Stimulated activated CD8-positive, alpha-beta memory T cell treated with anti-CD3 and anti-CD28 coated beads, Interleukin-12 subunit alpha, Interleukin-12 subunit beta, amount 100 ng/mL, for 4 hours (primary cell): ENCODE results near the gene CYB5R3.

Experiments used
- DNase-seq: peaks from one replicate; pipeline ENCODE4 v3.0.0-alpha.2; 2020; ENCODE audit warnings: low read depth

The CYB5R3 gene

GRCh38 chr22:42649246-42650099 lies at the start of gene CYB5R3:
Gene CYB5R3 (minus strand): TSS chr22:42649392. CDS start chr22:42649315, 77 bp downstream.
- DNase-seq, result peak; percentile 67

DNA sequence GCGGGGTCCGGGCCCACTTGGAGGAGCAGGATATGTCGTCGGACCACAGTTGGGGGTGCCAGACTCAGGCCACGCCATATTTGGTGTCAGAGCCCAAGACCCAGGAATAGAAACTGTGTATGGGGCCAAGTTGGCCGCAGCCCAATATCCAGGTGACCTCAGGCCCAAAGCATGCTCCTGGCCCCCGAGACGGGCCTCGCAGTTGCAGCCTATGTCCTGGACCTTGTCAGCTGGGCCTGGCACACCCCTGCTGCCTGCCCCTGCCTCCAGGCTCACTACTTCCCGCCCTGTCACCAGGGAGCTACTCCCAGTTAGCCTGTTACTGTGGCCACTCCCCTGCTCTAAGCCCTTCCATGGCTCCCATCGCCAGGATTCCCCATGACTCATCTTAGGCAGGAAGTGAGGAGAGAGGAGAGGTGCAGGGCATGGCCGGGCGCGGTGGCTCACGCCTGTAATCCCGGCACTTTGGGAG lies 48.4 kb upstream of the CYB5R3 start:
- no peak for DNase-seq

GRCh38 chr22:42696331-42696967 lies 47.3 kb upstream of the CYB5R3 start:
- DNase-seq, result no peak

GRCh38 chr22:42695294-42695693 lies 46.1 kb upstream of the CYB5R3 start:
- no peak for DNase-seq

- no peak for DNase-seq
Observed at GRCh38 chr22:42693763-42694683, 44.8 kb upstream of the CYB5R3 start.

GRCh38 chr22:42693055-42693762 lies 44.0 kb upstream of the CYB5R3 start:
- no peak for DNase-seq

DNA sequence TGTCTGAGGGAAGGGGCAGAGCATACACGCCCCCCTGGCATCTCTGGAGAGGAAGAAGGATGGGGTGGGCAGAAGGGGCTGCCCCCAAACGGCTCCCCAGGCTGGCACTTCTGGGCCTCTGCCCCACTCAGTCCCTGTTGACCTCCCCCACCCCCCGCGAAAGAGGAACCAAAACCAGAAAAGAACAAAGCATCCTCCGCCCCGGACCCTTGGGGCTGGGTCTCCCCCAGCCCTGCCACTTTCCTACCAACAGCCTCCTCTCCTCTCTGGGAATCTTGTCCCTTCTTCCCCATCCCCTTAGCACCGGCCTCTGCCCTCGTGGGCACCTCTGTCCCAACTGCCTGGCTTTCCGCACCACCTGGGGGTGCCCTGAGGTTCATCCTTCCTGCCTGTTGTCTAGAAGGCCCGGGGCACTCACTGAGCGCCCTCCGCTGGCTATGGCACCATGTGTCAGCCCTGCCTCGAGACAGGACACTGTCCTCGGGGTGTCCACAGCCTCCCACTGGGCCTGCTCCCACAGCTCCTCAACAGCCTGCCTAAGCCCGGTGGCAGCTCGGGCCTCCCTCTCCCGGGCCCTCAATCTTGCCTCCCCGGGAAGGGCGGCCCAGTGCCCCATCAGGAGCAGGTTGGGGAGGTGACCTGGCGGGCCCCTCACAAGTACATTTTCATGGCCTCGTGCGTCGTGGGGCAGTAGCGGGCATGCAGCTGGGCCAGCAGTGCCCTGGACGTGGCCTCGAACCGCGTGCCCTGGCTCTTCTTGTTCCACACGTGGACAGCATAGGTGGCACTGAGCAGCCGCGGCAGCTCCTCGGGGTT lies 43.3 kb upstream of the CYB5R3 start:
- no peak for DNase-seq

DNA sequence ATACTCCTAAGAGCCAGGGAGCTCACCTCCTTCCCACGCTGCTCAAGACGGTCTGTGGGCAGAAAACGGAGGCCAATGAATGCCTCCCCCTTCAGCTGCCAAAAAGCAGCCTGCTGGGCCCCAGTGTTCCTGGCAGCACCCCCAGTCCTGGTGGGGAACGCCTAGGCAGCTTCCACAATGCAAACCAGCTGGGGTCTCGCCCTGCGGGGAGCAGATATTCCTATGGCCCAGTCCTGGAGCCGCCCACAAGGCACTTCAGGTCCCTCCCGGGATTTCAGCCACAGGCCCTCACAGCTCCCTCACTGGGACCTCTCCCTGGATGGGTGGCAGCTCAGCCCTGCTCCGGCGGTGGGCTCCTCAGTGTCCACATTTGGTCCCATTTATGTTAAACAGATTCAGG lies 42.2 kb upstream of the CYB5R3 start:
- no peak for DNase-seq

DNA sequence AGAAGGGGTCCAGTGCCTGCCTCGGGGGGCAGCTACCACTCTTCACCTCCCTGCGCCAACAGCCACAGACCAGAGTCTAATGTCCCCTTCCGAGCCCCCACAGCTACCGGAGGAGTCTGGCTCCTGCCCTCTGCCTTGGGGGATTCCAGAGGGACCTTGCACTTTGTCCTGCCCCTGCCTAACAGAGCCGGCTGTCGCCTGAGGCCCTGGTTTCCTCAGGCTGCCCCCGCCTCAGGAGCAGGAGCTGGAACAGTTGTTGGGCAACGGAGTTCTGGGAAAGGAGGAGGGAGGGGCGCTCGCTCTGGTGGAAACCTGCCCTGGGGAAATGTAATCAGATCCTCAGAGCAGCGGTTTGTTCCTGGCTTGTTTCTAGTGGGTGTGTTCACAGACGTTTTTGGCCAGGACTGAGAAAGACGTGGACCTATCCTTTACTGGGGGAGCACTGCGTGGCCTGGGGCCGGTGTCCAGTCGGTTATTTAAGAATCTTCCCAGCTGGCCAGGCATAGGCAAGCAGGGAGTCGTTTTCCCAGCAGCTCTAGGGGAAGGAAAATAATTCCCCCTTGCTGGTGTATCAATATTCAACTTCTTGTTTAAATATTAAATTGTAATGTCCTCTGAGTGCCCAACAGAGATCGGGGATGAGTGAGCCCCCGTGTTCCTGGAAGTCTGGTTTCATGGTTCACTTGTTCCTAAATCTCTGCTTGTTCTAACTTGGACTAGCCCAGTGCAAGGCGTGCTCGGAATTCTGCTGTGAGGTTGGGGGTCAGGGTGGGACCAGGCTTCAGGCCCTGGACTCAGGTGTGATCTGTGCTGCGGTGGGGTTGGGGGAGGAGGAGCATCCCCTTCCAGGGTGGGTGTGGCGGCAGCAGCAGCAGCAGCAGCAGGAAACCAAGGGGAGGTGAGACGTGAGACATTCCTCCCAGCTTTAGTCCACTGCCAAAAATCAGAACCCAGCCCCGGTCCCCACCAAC lies 39.3 kb upstream of the CYB5R3 start:
- DNase-seq, result no peak

- DNase-seq, result no peak
Observed at GRCh38 chr22:42686756-42687491, 37.7 kb upstream of the CYB5R3 start.

- DNase-seq, result no peak
Observed at GRCh38 chr22:42685941-42686653, 36.9 kb upstream of the CYB5R3 start.

- DNase-seq, result no peak
Observed at GRCh38 chr22:42684462-42685195, 35.4 kb upstream of the CYB5R3 start.

- no peak for DNase-seq
Observed at GRCh38 chr22:42683578-42684283, 34.5 kb upstream of the CYB5R3 start.

DNA sequence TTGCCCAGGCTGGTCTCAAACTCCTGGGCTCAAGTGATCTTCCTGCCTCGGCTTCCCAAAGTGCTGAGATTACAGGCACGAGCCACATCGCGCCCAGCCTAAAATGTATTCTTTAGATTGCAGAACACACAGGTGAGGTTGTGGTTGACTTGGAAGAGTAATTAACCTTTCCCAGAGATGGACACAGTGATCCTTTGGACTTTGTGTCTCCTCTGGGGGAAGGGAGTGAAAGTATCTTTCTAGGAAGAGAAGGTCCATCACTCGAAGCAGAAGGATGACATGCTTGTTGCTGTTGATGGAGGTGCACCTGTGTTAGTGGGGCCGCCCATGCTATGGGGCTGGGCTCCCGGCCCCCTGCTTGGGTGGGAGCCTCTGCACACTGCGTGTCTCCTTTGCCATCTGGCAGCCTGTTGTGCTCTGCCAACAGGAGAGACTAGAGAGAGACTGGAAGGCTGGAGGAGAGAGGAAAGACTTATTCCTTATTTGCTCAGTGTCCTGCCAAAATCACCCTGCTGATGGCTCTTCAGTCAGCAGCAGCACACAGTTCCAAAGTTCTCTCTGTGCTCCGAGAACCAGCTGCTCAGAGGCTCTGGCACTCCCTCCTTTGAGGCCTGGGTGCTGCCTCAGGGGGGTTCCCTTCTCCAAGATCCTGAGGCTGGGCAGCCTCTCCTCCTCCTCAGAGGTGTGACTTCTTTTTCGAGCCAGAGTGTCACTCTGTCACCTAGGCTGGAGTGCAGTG lies 33.1 kb upstream of the CYB5R3 start:
- no peak for DNase-seq

DNA sequence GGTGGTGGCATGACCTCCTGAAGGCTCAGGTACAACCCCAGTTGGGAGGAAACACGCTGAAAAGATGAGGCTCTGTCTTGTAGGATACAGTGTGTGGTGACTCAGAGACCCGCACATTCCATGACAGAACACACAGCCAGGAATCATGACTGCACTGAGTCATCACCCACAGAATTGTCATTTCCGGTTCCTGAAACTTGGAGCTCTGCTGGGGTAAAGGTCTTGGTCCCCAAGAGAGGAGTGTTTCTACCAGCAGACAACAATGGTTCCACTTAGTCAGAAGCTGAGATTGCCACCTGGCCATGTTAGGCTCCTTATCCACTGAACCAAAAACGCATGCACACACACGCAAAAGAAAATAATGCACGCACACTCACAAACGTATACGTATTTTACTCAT lies 31.5 kb upstream of the CYB5R3 start:
- DNase-seq, result no peak

DNA sequence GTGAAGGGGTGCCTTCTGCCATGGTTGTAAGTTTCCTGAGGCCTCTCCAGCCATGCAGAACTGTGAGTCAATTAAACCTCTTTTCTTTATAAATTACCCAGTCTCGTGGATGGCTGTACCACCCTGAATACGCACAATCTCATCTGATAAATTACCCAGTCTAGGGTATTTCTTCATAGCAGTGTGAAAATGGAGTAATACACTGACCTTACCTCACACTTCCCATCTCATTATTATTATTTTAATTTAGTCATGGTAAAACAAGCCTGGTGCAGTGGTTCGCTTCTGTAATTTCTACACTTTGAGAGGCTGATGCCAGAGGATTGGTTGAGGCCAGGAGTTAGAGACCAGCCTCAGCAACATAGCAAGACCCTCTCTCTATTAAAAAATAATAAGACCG lies 30.5 kb upstream of the CYB5R3 start:
- DNase-seq, result no peak
